ENCODE results near the gene IRF3.
"Not testable (repeated sequence)": the region's sequence is repeated elsewhere in the genome, so short reads cannot be mapped to it uniquely, and the experiment has no call there.

Gene IRF3

DNA sequence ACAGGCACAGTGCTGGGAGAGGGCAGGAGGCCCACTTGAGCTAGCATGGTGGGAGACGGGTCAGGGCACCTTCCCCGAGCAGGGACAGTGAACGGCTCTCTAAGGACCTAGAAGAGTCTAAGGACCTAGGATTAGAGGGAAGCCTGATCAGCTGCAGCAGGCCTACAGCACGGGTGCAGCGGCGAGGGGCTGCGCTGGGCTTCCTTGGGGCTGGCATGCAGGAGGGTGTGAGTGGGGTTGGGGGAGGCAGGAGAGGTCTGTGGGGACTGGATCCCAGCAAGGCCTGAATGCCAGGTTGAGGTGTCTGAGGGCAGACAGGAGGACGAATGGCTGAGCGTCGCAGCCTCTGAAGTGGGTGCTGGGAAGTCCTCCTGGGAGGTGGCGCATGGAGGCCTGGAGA, 20.1 kb downstream of the IRF3 start:
- no peak for DNase-seq

DNA sequence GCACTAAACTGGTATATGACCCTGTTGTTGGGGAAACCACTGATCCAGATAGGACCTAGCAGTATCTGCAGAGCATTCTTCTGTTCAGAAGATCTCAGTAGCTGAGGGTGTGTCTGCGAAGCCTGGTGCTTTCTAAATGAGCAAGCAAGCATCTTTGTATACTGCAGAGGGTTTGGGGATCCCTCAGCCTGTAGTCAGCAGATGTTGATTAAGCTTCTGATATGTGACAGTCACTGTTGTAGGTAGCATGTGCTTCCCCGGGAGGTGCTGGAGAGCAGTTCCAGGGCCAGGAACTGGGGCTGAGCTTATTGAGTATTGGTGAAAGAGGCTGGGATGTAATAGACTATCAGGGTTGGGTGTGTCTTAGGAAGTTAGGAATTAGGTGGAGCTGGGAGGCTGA, 22.2 kb downstream of the IRF3 start:
- peak; percentile 79 for DNase-seq

DNA sequence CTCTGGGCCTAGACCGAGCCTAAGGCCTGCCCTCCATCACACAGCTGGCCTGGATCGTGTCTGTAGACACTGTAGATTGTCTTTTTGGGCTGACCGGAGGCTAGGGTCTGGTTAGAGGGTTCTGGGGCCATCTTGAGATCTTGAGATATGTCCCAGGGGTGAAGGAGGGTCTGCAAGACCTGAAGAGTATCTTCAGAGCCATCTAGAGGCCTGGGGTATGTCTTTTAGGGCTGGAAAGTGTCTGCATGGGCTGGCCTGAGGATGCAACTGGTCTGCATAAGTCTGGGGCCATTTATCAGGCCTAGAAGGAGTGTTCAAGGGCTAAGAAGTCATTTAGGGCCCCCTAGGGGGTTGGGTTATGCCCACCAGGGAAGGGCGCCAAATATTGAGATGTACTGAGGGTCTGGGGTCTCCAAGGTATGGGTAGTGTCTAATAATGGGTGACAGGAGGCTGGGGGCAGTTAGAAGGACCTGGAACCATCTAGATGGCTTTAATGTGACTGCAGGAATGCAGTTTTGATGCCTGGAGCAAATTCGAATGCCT, 23.1 kb downstream of the IRF3 start:
- DNase-seq, result no peak

DNA sequence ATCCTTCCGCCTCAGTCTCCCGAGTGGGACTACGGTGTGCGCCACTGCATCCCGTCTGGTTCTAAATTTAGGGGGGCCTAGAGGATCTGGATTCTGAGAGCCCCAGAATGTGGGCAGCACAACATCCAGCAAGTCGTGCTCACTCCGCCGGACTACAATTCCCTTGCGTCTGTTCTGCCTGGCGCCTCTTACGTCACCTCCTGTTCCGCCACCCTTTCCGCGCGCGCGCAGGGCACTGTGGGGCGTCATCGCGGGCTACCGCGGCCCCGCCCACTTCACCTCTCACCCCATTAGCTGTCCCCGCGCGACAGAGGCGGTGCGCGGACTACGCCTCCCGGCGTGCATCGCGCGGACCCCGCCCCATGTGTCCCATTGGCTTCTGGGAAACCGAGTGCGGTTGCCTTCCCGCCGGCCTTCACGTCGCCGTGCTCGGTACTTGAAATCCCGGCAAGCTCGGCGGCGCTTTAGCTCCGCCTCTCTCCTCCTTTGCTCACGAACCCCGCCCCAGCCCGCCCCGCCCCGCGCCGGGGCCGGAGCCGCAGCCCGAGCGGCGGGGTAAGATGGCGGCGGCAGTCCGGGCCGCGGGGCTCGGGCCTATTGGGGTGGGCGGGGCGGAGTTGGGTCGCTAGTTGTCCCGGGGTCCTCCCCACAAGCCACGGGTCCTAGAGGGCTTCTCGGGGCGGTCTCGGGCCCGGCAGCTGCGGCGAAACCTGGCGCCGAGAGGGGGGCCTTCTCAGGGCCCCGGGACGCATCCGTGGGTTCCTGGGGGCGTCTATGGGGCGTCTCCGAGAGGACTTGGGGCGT, 23.8 kb downstream of the IRF3 start, which contains the start of gene SCAF1:
Gene SCAF1 (plus strand): TSS at position 522 of the 804 bp plus-strand sequence. CDS start 2,818 bp downstream, outside the sequence.
- DNase-seq, result peak; percentile 100

DNA sequence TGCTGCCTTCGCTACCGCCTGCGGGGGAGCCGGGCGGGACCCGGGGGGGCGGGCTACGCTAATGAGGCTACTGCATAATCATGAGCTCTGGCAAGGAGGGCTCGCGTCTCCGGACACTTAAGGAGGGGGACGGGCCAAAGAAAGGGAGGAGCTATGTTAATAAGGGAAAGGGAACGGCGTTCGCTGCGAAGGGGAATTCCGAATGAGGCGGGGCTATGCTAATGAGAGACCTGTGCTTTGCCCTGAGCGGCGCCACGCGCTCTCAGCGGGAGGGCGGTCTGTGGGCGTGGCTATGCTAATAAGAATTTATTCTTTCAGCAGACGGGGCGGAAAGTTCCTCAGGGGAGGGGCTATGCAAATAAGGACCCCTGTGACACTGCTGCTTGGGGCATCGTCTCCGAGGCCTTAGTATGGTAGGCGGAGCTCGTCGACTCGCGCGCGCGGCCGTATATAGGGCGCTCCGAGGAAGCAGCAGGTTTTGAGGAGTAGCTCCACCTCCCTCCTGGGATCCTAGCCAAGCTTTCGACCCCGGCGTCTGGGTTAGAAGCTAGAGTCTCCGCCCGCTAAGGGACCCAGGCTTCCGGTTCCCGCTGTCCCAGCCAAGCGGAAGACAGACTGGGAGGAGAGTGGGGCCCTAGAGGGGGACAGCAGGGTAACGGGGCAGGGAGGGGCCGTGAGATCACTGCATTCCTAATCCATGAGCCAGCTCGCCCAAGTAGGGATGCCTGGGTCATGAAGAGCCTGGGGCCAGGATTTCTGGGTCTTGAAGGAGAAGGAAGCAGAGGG, 25.4 kb downstream of the IRF3 start, which contains the start of gene RRAS:
Gene RRAS (minus strand): TSS at position 31 of the 786 bp plus-strand sequence. CDS start 45 bp downstream, outside the sequence.
- peak; percentile 100 for DNase-seq

DNA sequence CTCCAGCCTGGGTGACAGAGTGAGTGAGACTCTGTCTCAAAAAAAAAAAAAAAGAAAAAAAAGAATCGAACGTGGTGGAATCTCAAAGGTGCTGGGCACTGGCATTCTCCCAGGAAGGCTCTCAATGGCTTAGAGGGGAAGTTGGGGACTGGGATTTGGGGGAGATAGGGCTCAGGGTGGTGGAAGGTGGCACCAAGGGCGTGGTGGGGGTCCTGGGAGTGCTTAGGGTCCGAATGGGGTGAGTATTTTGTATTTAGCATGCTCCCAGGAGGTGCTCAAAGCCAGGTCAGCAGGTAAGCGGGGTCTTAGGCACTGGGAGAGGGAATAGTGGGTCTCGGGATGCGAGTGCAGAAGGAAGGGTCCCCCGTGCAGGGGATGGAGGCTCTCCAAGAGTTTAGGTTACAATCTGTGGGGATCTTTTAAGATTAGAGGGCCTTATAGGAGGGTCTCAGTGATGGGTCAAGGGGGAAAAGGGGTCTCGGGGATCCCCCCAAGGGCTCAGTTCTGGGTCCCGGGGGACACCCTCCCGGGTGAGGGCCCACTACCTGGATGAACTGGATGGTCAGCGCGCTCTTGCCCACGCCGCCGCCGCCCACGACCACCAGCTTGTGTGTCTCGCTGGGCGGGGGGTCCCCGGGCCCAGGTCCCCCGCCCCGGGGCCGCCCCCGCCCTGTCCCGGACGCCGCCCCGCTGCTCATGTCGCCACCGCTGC, 26.1 kb downstream of the IRF3 start:
- DNase-seq, result no peak

DNA sequence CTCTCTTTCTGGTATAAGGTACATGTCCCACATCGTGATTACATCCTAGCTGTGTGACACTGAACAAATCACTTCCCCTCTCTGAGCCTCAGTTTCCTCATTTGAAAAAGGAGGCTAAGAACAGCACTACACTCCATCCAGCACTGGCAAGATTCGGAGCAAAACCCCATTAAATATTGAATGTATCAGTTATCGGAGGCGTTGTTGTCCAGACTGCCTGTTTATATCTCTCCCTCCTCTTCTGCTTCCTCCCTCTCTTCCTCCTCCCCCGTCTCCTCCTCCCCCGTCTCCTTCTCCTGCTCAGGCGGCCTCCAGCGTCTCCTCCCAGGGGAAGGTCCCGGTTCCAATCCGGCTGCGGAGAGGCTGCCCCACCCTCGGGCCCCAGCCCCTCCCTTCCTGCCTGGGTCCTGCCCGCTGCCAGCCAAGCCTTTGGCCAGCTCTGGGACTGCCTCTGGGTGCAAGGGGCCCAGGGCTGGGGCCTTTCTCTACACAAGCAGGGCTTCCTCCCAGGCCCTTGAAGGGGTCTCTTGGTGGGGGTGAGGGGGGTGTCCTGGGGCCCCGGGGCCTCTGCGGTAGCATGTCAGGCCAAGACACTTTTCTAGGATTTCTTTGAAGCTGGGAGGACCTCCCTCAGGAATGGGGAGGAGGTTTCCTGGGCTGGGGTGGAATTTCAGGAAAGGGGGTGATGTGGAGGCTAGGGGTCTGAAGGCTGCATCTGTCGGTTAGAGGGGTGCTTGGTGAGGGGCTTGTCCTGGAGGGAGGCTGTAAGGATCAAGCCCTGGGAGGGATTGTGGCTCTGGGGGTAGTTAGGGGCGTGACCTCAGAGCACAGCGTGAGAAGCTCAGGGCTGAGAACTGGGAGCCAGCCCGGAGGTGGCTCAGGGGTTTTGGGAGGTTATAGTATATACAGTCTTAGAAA, 27.6 kb downstream of the IRF3 start:
- no peak for DNase-seq

DNA sequence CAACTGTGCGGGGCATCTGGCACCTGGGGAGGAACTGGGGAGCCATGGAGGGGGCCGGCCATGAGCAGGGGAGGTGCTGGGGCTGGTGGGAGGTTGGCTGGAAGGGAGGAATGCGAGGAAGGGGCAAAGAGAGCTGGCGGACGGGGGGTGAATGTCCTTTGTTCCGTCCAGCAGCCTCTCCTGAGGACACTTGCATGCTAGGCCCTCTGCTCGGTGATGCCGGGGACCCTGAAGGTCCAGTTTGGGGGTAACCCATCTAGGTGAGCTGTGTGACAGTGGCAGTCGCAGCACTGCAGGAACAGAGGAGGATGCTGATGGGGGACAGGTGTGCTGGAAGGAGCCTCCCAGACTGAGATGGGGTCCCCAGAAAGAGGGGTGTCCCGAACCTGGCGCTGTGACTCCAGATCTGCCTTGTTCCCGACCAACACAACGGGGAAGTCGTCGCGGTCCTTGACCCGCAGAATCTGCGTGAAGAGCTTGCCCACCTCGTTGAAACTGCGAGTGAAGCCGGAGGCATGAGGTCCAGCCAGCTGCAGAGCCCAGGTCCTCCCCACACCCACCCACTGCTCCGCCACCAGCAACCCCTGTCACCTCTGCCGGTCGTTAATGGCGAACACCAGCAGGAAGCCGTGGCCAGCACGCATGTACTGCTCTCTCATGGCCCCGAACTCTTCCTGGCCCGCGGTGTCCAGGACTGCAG, 29.3 kb downstream of the IRF3 start:
- no peak for DNase-seq

DNA sequence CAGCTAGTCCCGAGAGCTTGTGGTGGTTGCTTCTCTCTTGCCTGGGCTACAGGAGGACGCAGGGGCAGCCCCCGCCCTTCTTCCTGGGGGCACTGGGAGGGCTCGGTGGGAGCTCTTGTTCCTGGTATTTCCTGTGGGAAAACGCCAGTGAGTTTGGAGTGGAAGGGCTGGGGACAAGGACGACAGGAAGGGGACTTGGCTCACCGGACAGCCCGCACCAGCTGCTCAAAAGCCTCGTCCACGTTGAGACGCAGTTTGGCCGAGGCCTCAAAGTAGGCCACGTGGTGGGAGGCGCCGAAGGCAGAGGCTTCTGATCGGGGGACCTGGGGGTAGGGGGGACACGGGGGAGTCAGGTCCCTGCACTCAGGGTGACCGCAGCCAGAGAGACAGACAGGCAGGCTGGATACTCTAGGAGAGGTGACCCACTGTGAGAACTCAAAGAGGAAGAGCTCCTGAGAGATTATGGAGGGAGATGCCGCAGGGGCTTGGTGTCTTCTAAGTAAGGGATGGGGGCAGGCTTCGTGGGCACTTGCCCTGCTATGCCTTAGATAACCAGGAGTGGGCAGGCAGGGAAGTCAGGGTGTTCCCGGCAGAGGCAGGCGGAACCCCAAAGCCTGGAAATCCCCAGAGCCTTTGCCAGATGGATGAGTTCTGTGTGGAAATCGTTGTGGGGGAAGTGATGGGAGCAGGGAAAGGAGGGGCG, 30.0 kb downstream of the IRF3 start:
- no peak for DNase-seq

DNA sequence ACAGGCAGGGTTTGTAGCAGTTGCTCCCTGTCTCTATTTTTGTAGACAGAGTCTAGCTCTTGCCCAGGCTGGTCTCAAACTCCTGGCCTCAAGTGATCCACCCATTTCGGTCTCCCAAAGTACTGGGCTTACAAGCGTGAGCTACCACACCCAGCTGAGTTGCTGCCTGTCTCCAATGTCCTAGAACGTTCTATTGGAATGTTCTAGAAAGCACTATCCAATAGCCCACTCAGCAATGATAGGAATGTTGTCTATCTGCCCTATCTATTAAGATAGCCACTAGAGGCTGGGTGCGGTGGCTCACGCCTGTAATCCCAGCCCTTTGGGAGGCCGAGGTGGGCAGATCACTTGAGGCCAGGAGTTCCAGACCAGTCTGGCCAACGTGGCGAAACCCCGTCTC, 32.4 kb downstream of the IRF3 start:
- DNase-seq, result not testable (repeated sequence)

DNA sequence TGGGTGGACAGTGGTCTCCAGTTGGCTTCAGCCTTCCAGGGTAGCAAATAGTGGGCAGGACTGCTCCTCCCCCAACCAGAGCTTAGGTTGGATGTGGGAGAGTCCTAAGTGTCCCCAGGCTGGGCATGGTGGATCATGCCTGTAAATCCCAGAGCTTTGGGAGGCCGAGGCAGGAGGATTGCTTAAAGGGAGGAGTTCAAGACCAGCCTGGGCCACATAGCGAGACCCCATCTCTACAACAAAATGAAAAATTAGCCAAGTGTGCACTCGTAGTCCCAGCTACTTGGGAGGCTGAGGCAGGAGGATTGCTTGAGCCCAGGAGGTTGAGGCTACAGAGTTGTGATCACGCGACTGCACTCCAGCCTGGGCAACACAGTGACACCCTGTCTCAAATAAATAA, 33.1 kb downstream of the IRF3 start:
- no peak for DNase-seq

DNA sequence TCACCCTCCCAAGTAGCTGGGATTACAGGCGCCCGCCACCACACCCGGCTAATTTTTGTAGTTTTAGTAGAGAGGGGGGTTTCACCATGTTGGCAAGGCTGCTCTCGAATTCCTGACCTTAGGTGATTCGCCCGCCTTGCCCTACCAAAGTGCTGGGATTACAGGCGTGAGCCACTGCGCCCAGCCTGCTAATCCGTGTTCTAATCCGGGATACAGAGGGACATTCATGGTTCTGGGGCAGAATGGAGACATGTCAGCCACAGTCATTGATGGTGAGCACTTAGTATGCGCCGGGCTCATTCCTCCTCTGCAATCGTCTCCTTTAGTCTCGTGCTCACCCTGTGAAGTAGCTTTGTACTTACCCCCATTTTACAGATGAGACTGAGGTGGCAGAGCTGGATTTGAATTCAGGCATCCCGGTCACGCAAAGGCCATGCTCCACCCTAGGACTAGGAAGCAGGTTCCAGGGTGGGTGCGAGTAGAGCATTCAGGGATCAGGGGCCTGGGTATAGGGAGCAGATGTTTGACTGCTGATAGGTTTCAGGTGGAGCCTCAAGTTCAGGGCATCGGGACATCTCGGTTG, 34.0 kb downstream of the IRF3 start:
- no peak for DNase-seq

DNA sequence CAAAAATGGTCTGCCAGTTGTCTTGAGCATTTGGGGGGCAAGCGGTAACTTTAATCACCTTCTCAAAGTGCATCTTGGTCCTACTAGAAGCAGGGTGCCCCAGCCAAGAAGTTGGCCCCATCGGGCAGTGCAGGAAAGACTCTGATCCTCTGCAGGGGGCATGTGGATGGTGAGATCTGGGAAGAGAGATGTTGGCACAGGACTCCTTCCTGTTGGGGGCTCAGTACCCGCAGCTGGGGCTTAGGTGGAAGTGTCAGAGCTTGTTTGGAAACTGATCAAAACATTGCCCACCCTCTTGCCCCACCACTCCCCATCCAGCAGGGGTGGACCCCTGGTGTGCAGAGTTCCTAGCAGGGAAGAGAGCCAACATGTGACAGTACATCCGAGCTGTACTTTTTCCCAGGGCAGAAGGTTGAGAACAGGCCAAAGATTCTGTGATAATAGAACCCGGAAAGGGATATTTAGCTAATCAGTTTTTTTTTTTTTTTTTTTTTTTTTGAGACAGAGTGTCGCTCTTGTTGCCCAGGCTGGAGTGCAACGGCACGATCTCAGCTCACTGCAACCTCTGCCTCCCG, 34.6 kb downstream of the IRF3 start:
- DNase-seq, result no peak

DNA sequence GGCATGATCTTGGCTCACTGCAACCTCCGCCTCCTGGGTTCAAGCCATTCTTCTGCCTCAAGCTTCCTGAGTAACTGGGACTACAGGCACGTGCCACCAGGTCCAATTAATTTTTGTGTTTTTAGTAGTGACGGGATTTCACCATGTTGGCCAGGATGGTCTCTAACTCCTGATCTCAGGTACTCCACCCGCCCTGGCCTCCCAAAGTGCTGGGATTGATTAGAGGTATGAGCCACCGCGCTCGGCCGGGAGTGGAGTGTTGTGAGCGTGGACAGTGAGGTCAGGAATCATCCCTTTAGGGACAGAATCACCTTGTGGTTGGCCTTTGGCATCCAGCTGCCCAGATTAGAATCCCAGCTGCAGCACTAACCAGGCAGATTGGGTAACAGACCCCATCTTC, 36.0 kb downstream of the IRF3 start:
- no peak for DNase-seq

DNA sequence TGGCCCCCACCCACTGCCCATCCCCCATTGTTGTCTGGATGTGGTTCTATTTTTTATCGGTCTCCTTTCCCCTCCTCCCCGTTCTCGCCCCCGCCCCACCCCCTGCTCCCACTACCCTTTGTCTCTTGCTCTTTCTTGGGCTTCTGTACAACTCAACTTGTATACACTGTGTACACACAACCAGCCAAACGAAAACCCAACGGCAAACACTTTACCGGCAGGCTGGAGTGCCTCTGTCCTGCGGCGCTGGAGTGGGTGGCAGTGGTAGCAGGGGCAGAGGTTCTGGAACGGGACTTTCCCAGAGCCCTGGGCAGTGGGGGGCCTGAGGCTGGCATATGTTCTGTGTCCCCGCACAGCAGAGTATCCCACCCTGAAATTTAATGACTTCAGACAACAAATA, 39.4 kb downstream of the IRF3 start:
- no peak for DNase-seq

DNA sequence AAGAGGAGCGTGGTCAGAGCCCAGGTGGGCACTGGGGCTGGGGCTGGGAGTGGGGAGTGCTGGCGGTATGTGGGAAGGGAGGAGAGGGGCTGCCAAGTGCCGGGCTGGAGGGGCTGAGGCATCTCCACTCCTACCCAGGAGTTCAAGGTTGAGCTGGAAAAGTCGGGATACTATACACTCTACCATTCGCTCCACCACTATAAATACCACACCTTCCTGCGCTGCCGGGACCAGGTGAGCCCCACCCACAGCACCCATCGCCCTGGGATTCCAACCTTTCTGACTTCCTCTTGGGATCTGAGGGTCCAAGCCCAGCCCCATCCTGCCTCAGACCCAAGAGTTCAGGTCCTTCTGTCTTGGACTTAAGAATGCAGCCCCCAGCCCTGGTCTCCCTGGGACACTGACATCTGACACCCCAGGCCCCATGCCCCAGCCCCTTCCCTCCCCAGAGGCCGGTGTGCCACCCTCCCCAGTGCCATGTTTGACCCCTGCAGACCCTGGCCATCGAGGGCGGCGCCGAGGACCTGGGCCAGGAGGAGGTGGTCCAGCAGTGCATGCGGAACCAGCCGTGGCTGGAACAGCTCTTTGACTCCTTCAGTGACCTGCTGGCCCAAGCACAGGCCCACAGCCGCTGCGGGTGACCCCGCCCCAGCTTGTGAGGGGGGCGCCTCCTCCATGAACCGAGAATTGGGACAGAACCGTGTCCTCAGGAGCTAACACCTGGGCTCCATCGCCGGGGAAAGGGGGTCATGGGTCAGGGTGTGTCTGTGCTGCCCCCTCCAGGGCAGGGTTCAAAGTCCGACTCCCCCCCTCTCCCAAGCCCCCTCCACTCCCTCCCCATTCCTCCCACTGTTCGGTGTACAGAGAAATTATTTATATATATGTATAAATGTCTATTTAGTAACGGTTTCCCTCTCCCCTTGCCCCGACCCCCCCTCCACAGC, 40.4 kb downstream of the IRF3 start:
- no peak for DNase-seq

DNA sequence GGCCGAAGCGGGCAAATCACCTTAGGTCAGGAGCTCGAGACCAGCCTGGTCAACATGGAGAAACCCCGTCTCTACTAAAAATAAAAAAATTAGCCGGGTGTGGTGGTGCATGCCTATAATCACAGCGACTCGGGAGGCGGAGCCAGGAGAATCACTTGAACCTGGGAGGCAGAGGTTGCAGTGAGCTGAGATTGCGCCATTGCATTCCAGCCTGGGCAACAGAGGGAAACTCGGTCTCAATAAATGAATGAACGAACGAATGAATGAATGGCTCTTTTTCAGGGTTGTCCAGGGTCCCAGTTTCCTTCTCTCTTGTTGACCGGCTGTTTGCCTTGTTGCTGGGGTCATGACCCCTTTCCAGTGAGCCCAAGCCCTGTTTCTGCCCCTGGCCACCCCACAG, 47.8 kb downstream of the IRF3 start:
- not testable (repeated sequence) for DNase-seq

DNA sequence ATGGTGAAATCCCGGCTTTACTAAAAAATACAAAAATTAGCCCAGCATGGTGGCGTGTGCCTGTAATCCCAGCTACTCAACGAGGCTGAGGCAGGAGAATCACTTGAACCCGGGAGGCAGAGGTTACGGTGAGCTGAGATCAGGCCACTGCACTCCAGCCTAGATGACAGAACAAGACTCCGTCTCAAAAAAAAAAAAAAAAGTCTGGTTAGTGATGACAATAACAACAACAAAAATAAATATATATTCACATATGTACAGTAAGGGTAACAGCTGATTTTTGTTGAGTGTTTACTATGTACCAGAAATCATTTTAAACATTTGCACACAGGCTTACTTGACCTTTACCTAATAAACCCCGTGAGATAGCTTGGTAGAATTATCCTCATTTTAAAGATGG, 48.7 kb downstream of the IRF3 start:
- DNase-seq, result no peak

DNA sequence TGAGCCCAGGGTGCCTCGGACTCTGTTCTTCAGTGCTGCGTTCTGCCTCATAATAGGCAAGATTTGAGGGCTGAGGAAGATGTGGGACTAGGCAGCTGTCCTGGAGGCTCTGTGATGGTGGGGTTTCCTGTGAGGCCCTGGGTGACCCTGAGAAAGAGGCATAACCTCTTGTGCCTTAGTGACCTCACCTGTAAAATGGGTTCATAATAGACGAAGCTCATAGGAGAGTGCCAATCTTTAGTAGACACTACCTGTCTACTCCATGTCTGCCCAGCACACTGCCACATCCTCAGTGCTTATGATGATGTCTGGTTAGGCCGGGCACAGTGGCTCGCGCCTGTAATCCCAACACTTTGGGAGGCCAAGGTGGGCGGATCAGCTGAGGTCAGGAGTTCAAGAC, 49.1 kb downstream of the IRF3 start:
- no peak for DNase-seq
